NCI-H82 (cell line): Measurements from ENCODE around the gene LMO7.

ENCODE experiments used
- DNase-seq: peaks from one replicate; lab custom pipeline; 2025; lab: John Stamatoyannopoulos, UW

The LMO7 gene

DNA sequence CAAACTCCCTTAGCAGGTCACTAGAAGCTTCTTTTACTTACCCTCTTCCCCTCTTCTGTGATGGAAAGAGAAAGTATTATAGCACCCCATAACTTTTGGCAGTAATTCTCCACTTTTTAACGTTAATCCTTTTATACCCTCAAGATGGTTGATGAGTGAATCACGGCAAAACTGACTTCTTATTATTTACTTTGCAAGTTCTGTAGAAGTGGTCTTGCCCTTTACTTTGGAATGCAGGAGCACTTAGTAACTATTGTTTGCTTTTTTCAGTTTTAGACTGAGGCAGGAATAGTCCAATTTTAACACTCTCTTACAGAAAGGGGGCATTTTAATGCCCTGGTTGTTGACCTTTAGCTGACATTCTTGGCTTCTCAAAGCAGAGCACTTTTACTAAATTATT is 260.1 kb downstream of the LMO7 start:
- DNase-seq = no peak

DNA sequence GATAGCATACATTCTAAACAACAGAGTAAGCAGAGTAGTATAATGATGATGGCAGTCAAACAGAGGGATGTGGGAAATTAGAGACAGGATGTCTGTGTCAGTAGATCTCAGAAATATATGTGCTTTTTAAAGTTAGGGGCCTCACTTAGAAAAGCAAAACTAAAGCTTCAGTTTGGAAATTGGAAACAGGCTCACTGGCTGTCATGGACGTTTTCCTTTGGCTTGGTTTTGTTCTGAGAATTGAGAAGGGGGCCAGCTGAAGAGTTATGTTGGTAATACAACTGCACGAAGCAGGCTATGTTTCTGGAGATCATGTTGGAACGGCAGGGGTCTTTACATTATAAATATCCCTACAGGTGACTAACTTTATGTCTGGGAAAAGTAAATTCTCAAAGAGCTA is 261.3 kb downstream of the LMO7 start:
- DNase-seq = no peak

DNA sequence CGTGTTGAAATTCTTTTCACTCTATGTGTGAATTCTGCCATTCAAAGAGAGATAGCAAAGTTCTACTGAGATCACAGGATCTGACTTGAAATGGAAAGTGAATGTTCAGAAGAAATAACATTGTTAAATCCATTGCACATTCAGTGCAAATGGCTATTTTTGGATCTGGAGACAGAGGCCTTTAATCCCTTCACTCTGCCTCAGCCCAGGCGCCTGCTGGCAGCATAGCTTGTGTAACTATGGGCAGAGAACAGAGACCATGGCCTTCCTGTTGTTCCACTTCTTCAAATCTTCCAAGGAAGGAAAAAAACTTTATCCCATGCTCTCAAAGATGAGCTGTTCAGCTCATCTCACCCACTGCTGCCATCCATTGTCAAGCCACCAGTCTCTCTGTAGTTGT is 265.4 kb downstream of the LMO7 start:
- peak; percentile 41 for DNase-seq

DNA sequence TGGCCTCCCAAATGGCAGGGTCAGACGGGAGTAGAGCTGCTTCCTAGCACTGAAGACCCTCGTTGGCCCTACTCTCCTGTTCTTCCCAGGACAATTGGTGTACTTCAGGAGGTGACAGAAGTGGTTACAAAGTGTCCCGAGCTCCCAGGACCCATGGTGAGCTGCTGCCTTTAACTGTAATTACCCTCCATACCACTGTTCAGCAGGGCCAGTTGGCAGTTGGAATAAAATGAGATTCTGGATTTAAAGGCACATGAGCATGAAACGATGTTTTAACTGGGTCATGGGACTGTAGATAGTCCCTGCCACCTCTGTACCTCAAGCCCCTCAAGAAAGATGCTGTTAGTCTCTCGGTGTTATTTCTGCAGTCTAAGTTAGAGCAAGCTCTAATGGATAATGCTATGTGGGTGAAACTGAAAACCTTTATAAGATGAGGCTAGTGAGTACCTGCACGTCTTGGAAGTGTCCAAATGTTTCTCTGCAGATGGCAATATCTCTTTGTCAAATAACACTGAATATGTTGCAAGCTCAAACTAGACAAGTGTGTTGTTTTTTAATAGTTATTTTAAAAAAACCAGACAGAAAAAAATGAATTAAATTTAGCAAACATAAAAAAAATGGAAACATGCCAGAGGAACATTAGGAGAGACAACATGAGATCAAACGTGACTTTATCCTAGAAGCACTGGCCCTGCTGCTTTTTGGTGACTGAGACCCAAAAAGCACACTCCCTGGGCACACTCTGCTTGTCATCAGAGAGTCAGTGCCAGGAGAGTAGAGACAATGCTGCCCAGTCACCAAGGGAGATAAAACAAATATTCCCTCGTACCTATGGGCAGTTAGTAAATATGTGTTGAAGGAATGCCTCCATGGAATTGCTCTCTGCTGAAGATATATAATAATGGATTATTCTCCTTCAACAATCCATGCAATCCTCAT is 266.3 kb downstream of the LMO7 start:
- no peak for DNase-seq

DNA sequence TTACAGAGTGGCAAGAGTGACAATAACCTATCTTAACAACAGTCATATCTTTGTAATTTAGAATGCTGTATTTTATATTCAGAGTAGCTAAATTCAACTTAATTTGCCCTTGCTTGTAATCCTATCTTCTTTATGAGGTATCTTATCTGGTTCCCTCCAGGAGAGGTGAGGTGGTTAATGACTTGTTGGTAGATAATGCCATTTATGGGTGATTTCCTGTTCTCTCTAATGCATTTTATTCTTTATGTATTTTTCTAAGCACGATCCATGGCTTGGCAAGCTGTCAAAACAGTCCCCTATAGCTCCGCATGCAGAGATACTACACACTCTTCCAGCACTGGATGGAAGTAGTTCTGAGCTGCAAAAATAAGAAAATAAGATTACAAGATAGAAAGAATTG is 267.9 kb downstream of the LMO7 start:
- DNase-seq = no peak

DNA sequence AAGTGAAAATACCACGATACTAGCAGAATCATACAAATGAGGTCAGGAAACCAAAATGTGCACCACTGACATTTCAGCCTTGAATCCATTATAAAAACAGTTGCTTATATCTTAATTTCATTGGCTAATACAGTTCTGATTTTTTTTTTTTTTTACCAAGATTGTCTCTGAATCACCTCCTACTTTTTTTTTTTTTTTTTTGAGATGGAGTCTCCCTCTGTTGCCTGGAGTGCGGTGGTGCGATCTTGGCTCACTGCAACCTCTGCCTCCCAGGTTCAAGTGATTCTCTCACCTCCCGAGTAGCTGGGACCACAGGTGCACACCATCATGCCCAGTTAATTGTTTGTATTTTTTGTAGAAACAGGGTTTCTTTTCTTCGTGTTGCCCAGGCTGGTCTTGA is 270.2 kb downstream of the LMO7 start:
- no peak for DNase-seq

DNA sequence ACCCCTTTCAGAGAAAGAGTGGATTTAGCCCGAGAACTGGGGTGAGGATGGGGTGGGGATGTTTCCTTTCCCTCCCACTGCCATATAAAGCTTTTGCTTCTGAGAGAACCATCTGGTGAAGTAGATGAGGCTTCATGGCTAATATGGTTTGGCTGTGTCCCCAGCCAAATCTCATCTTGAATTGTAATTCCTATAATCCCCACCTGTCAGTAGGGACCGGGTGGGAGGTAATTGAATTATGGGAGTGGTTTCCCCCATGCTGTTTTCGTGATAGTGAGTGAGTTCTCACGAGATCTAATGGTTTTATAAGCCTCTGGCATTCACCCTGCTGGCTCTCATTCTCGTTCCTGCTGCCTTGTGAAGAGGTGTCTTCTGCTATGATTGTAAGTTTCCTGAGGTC is 270.9 kb downstream of the LMO7 start:
- DNase-seq = peak; percentile 99

DNA sequence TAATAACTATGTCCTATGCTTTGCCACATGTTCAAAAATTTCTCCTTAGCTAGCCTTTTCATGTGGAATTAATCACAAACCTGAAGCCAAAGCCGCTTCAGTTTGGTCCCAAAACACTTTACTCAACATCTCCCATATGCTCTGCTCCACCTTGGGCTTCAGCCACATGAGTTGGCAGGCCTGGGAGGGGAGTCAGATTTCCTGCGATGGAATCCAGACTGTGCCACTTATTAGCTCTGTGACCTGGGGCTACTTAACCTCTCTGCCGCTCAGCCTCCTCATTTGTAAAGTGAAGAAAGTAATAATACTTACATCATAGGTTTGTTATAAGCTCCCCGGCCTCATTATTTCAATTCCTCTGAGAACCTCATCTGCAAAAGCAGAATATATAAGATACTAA is 272.0 kb downstream of the LMO7 start:
- peak; percentile 84 for DNase-seq
